22Rv1 (cell line): Measurements from ENCODE around the gene SWT1.
"Not testable (repeated sequence)": the region's sequence is repeated elsewhere in the genome, so short reads cannot be mapped to it uniquely, and the experiment has no call there.

ENCODE experiments used
- CTCF ChIP-seq: fragments of 450-650 bp; IDR thresholded peaks from 2 replicates; pipeline ENCODE4 v1.5.1; 2017; ENCODE audit warnings: mild to moderate bottlenecking
- ZFX ChIP-seq: fragments of 450-650 bp; IDR thresholded peaks from 2 replicates; pipeline ENCODE4 v1.6.1; 2017; ENCODE audit warnings: antibody characterized with exemption, borderline replicate concordance

- not testable (repeated sequence) for TF ChIP-seq CTCF, ZFX
These were observed 52.4 kb downstream of the SWT1 start for GRCh38 chr1:185209357-185209756.
